OCI-LY7 (cell line): ENCODE results near the gene EBF3. TPM values are rescaled to one million over a fixed set of nuclear protein-coding genes. Genes with fewer than 3 reads are reported as not detected.

ENCODE experiments used
- BruUV-seq: library from RNA; stranded (reverse); fragments of 400-500 nt; replicated peaks from 2 replicates; lab custom pipeline; 2021; lab: Mats Ljungman, UMichigan
- CTCF ChIA-PET: fragments of 300-600 bp; sonication (Branson Sonifier 250); formaldehyde crosslinking; loops from one replicate; lab custom pipeline; 2022; ENCODE audit warnings: antibody characterized with exemption; ENCODE audit not compliant: unreplicated experiment; lab: Charles Lee
- POLR2A ChIA-PET: fragments of 300-600 bp; sonication (Branson Sonifier 250); formaldehyde crosslinking; loops from one replicate; lab custom pipeline; 2022; ENCODE audit warnings: antibody characterized with exemption; lab: Charles Lee
- DNase-seq: peaks from one replicate; pipeline ENCODE4 v3.0.0-alpha.2; 2015; ENCODE audit warnings: low spot score
- H2AFZ ChIP-seq: fragments of 200-600 bp; sonication (generic), shearing (Covaris generic); 2 replicates; pipeline ENCODE4 v1.6.1; 2014; ENCODE audit warnings: mild to moderate bottlenecking, antibody characterized with exemption, low read length, moderate library complexity
- H3K27ac ChIP-seq: fragments of 200-600 bp; sonication (generic); 2 replicates; pipeline ENCODE4 v1.5.1; 2014; ENCODE audit warnings: mixed run types, low read depth, mild to moderate bottlenecking, moderate library complexity, low read length, inconsistent platforms; ENCODE audit not compliant: poor library complexity, severe bottlenecking
- H3K36me3 ChIP-seq: fragments of 200-600 bp; sonication (generic); 2 replicates; pipeline ENCODE4 v1.6.1; 2014; ENCODE audit warnings: mild to moderate bottlenecking, antibody characterized with exemption, low read length, moderate library complexity, mixed read lengths; ENCODE audit not compliant: insufficient read depth
- H3K4me1 ChIP-seq: fragments of 200-600 bp; sonication (generic); 2 replicates; pipeline ENCODE4 v1.5.1; 2014; ENCODE audit warnings: mild to moderate bottlenecking, low read length; ENCODE audit not compliant: insufficient read depth, poor library complexity, severe bottlenecking
- H3K4me2 ChIP-seq: fragments of 200-600 bp; sonication (generic); 2 replicates; pipeline ENCODE4 v1.6.1; 2014; ENCODE audit warnings: mild to moderate bottlenecking, low read length
- H3K4me3 ChIP-seq: fragments of 200-600 bp; sonication (generic); 2 replicates; pipeline ENCODE4 v1.5.1; 2014; ENCODE audit warnings: mild to moderate bottlenecking, low read depth, low read length; ENCODE audit not compliant: poor library complexity, severe bottlenecking
- H3K79me2 ChIP-seq: fragments of 200-600 bp; sonication (generic); 2 replicates; pipeline ENCODE4 v1.6.1; 2016; ENCODE audit warnings: low read depth, mild to moderate bottlenecking, low read length, moderate library complexity, mixed read lengths; ENCODE audit not compliant: insufficient read depth
- H3K9me2 ChIP-seq: fragments of 200-600 bp; sonication (generic); 2 replicates; pipeline ENCODE4 v1.6.1; 2016; ENCODE audit warnings: mild to moderate bottlenecking, low read length, mixed read lengths; ENCODE audit not compliant: insufficient read depth
- H3K9me3 ChIP-seq: fragments of 200-600 bp; sonication (generic); 2 replicates; pipeline ENCODE4 v1.6.1; 2014; ENCODE audit warnings: mild to moderate bottlenecking, mixed run types, low read length, mixed read lengths
- H4K20me1 ChIP-seq: fragments of 200-600 bp; sonication (generic); 2 replicates; pipeline ENCODE4 v1.6.1; 2014; ENCODE audit warnings: mild to moderate bottlenecking, antibody characterized with exemption, low read length, moderate library complexity, mixed read lengths; ENCODE audit not compliant: insufficient read depth
- CTCF ChIP-seq: fragments of 200-600 bp; sonication (generic); conservative IDR thresholded peaks from 2 replicates; pipeline ENCODE4 v1.5.1; 2014; ENCODE audit warnings: mild to moderate bottlenecking, antibody characterized with exemption, low read length, moderate library complexity, mixed read lengths
- EZH2phosphoT487 ChIP-seq: fragments of 200-600 bp; sonication (generic); IDR thresholded peaks from 2 replicates; pipeline ENCODE4 v1.6.1; 2018; ENCODE audit warnings: low read depth, borderline replicate concordance, mild to moderate bottlenecking, mixed run types, antibody characterized with exemption, low read length, moderate library complexity, mixed read lengths
- intact Hi-C: fragments of 100-400 bp; cut with micrococcal nuclease; formaldehyde crosslinking; loops from one replicate; pipeline ENCODE4 v1.10.0; 2022; ENCODE audit not compliant: unreplicated experiment
- total RNA-seq, 2 experiments: library from RNA; depleted of rRNA in 1 of 2; stranded (reverse); fragments of >200 nt in 1 of 2; shearing (Covaris generic) in 1 of 2; gene quantifications; 2 replicates each; pipeline ENCODE4 v1.2.3, GENCODE V29; 2014 to 2022

The EBF3 gene
- total RNA-seq, 2 experiments from 2014 or later: not detected

DNA sequence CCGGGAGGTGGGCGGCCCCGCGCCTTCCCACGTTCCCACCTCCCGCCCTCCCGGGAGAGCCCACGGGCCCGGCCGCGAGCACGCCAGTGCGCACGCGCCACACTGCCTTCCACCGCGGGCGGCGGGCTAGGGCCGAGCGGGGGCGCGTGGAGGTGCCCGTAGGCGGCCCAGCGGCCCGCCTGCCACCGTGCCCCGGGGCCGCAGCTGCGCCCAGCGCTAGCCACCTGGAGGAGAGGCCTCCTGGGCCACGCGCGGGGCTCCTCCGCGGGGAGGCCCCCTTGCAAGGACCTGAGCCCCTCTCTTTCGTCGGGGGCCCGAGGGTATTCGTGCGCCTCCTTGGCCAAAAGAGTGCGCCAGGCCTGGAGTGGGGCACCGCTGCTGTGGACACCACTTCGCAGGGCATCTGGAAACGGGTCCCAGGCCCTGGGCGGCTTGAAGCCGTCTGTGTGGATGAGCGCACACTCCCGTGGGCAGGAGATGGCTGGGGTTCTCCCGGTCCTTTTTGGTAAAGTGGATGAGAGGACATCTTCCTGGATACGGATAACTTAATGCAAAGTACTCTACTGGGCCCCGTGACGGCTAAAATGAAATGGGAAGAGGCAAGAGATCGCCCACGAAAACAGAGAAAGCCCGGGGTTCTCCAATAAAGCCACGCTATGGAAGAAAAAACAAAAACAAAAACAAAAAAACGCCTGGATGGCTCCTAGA lies 9.0 kb upstream of the EBF3 start:
- no peak for TF ChIP-seq EZH2phosphoT487
- TF ChIP-seq CTCF: no peak
- no peaks in the 10 kb centered on the region for H3K4me1 ChIP-seq
- H3K9me2 ChIP-seq: no peaks in the 10 kb centered on the region
- no peak for DNase-seq
- POLR2A ChIA-PET: no interaction called here
- CTCF ChIA-PET: no interaction called here
- H3K79me2 ChIP-seq: no peaks in the 10 kb centered on the region
- H3K27ac ChIP-seq: no peak overlapping the region
- no peak overlapping the region for H3K4me3 ChIP-seq
- intact Hi-C loops: no loop called here
- no peak overlapping the region for H2AFZ ChIP-seq
- no peaks in the 10 kb centered on the region for H4K20me1 ChIP-seq
- no peaks in the 10 kb centered on the region for H3K36me3 ChIP-seq
- no peak overlapping the region for H3K4me2 ChIP-seq
- no TSS peak for BruUV-seq
- H3K9me3 ChIP-seq: no peaks in the 10 kb centered on the region

DNA sequence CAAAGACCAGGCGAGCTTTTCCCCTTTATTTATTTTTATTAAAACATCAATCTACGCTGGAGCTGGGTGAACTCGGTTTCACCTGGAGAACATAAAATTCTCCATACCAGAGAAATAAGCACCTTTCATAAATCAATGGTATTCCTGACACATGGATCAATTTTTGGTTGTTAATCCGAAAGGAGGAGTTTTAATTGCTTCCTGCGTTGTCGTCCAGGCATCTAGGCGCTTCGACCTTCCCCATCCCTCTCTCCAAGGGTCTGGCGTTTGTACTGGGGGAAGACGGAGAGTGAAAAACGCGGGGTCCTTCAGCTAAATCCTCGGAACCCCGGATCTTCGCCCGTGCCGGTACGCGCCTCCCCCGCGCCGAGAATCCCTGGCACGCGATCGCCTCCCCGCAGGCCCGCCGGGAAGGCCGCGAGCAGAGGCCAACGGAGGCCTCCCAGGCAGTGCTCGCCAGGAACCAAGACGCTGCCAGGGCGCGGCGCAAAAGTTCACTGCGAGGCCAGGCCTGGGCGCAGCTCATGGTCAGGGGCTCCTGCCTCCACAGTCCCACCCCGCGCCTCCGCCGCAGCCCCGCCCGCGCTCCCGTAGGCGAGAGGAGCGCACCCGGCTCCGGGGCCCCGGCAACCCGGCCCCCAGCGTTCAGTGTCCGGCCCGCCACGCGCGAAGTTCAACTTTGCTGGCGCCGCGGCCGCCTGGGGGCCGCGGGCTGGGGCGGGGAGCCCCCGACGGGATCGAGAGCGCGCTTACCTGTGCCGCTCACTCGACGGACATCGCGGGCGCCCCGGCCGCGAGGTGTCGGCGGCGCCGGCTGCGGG lies 8.3 kb upstream of the EBF3 start:
- Histone ChIP-seq H3K4me2 (no peak overlapping the region), H3K4me3 (no peak overlapping the region), H3K27ac (no peak overlapping the region), H3K79me2 (no peaks in the 10 kb centered on the region), H3K9me3 (no peaks in the 10 kb centered on the region), H3K4me1 (no peaks in the 10 kb centered on the region), H3K36me3 (no peaks in the 10 kb centered on the region), H4K20me1 (no peaks in the 10 kb centered on the region), H3K9me2 (no peaks in the 10 kb centered on the region), H2AFZ (no peak overlapping the region)
- ChIA-PET CTCF (no interaction called here), POLR2A (interaction anchor here (0.5 kb wide), 1 partner anchor 95 kb away, joined by 3 read pairs; no protein-coding TSS in a partner anchor)
- TF ChIP-seq CTCF: no peak
- TF ChIP-seq EZH2phosphoT487: no peak
- intact Hi-C loops: no loop called here
- no TSS peak for BruUV-seq
- DNase-seq: no peak
